Karpas-422 (cell line): ENCODE results near the gene CADPS. TPM values are rescaled to one million over a fixed set of nuclear protein-coding genes. Genes with fewer than 3 reads are reported as not detected.

Experiments
- DNase-seq: peaks from one replicate; pipeline ENCODE4 v3.0.0-alpha.2; 2015
- H2AFZ ChIP-seq: fragments of 200-600 bp; sonication (generic); 2 replicates; pipeline ENCODE4 v1.6.1; 2014; ENCODE audit warnings: antibody characterized with exemption, low read length, mixed read lengths
- H3K27ac ChIP-seq: fragments of 200-600 bp; sonication (generic); 2 replicates; pipeline ENCODE4 v1.5.1; 2014; ENCODE audit warnings: mild to moderate bottlenecking, low read length, moderate library complexity
- H3K27me3 ChIP-seq: fragments of 200-600 bp; sonication (generic); 2 replicates; pipeline ENCODE4 v1.6.1; 2014; ENCODE audit warnings: low read length, mixed read lengths
- H3K36me3 ChIP-seq: fragments of 200-600 bp; sonication (generic); 2 replicates; pipeline ENCODE4 v1.6.1; 2014; ENCODE audit warnings: low read length, mixed read lengths; ENCODE audit not compliant: insufficient read depth
- H3K4me1 ChIP-seq: fragments of 200-600 bp; sonication (generic); 2 replicates; pipeline ENCODE4 v1.6.1; 2014; ENCODE audit warnings: mild to moderate bottlenecking, low read length, mixed read lengths
- H3K4me2 ChIP-seq: fragments of 200-600 bp; sonication (generic); 2 replicates; pipeline ENCODE4 v1.6.1; 2014; ENCODE audit warnings: low read length, low read depth, mild to moderate bottlenecking; ENCODE audit not compliant: poor library complexity, severe bottlenecking
- H3K4me3 ChIP-seq: fragments of 200-600 bp; sonication (generic); 2 replicates; pipeline ENCODE4 v1.5.1; 2014; ENCODE audit warnings: mild to moderate bottlenecking, antibody characterized with exemption, low read length, mixed read lengths
- H3K79me2 ChIP-seq: fragments of 200-600 bp; sonication (generic); 2 replicates; pipeline ENCODE4 v1.6.1; 2014; ENCODE audit warnings: mild to moderate bottlenecking, low read length, mixed read lengths
- H3K9ac ChIP-seq: fragments of 200-600 bp; sonication (generic); 2 replicates; pipeline ENCODE4 v1.6.0; 2014; ENCODE audit warnings: low read length
- H3K9me2 ChIP-seq: fragments of 200-600 bp; sonication (generic), shearing (Covaris generic); replicated peaks from 2 replicates; pipeline ENCODE4 v1.6.0; 2014; ENCODE audit warnings: mild to moderate bottlenecking, low read length, moderate library complexity; ENCODE audit not compliant: insufficient read depth
- H3K9me3 ChIP-seq: fragments of 300-700, 200-600 bp; sonication (generic); 2 replicates; pipeline ENCODE4 v1.6.1; 2014; ENCODE audit warnings: low read length, mixed read lengths
- H4K20me1 ChIP-seq: fragments of 200-600 bp; sonication (generic); 2 replicates; pipeline ENCODE4 v1.6.1; 2014; ENCODE audit warnings: mild to moderate bottlenecking, antibody characterized with exemption, low read length, low read depth; ENCODE audit not compliant: insufficient read depth
- total RNA-seq: library from RNA; depleted of rRNA; stranded (reverse); fragments of >200 nt; shearing (Covaris generic); gene quantifications from 2 replicates; pipeline ENCODE4 v1.2.3, GENCODE V29; 2014; ENCODE audit warnings: low replicate concordance

CADPS gene
- total RNA-seq, 1 experiment from 2014 or later, result 1.9 TPM

DNA sequence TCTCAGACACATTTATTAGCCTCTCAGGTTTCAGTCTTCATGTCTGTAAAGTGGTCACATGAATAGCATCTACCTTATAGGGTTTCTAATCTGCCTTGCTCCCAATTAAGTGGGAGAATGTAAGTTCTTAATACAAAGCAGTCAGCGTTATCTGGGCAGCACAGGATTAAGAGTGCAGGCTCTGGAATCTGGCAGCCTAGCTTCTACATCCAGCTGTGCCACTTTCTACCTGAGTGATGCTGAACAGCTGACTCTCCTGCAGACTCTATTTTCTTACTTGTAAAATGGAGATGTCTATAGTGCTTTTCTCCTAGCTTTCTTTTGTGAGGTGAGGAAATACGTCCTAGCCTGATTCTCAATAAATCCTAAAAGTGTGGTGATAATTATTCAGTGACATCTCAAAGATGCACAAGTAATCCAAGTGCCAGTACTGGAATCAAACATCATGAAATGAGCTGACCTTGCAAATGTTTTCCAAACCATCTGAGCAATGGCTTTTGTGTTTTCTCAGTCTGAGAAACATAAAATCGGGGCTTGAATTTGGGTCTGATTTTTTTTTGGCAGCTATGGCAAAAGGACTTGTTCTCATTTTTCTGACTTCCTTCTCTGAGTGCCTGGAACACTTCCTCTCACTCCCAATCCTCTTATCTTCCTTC lies 269.7 kb downstream of the CADPS start:
- no peak for DNase-seq
- no peaks in the 10 kb centered on the region for H3K79me2 ChIP-seq
- H3K4me1 ChIP-seq, result no peaks in the 10 kb centered on the region
- H3K9ac ChIP-seq, result no peak overlapping the region
- H3K4me3 ChIP-seq, result no peak overlapping the region
- no peaks in the 10 kb centered on the region for H3K27me3 ChIP-seq
- no peaks in the 10 kb centered on the region for H3K36me3 ChIP-seq
- H4K20me1 ChIP-seq, result no peaks in the 10 kb centered on the region
- H3K9me2 ChIP-seq, result no peaks in the 10 kb centered on the region
- H3K27ac ChIP-seq, result no peak overlapping the region
- H2AFZ ChIP-seq, result no peak overlapping the region
- no peak overlapping the region for H3K4me2 ChIP-seq
- H3K9me3 ChIP-seq, result no peaks in the 10 kb centered on the region

GRCh38 chr3:62604751-62605351 lies 270.4 kb downstream of the CADPS start:
- H3K27ac ChIP-seq, result no peak overlapping the region

GRCh38 chr3:62604298-62604697 lies 270.9 kb downstream of the CADPS start:
- Histone ChIP-seq H3K4me3 (no peak overlapping the region), H3K9me2 (no peaks in the 10 kb centered on the region), H3K27me3 (no peaks in the 10 kb centered on the region), H2AFZ (no peak overlapping the region), H3K27ac (no peak overlapping the region), H3K4me2 (no peak overlapping the region), H3K9me3 (no peaks in the 10 kb centered on the region), H3K79me2 (no peaks in the 10 kb centered on the region), H4K20me1 (no peaks in the 10 kb centered on the region), H3K36me3 (no peaks in the 10 kb centered on the region), H3K9ac (no peak overlapping the region), H3K4me1 (no peaks in the 10 kb centered on the region)
- no peak for DNase-seq

More at GRCh38 chr3:62604751-62605351, 270.4 kb downstream of the CADPS start:
- H3K79me2 ChIP-seq, result no peaks in the 10 kb centered on the region
- H2AFZ ChIP-seq, result no peak overlapping the region
- no peaks in the 10 kb centered on the region for H3K27me3 ChIP-seq
- no peaks in the 10 kb centered on the region for H3K36me3 ChIP-seq
- no peaks in the 10 kb centered on the region for H3K4me1 ChIP-seq
- H3K4me2 ChIP-seq, result no peak overlapping the region
- H3K4me3 ChIP-seq, result no peak overlapping the region
- H3K9me2 ChIP-seq, result no peaks in the 10 kb centered on the region
- DNase-seq, result no peak
- no peaks in the 10 kb centered on the region for H4K20me1 ChIP-seq
- H3K9ac ChIP-seq, result no peak overlapping the region
- H3K9me3 ChIP-seq, result no peaks in the 10 kb centered on the region

- Histone ChIP-seq H3K79me2 (no peaks in the 10 kb centered on the region), H2AFZ (no peak overlapping the region), H3K27me3 (no peaks in the 10 kb centered on the region), H3K27ac (no peak overlapping the region), H3K4me3 (no peak overlapping the region), H3K9me3 (no peaks in the 10 kb centered on the region), H3K36me3 (no peaks in the 10 kb centered on the region), H4K20me1 (no peaks in the 10 kb centered on the region), H3K4me2 (no peak overlapping the region), H3K9ac (no peak overlapping the region), H3K9me2 (no peaks in the 10 kb centered on the region), H3K4me1 (no peaks in the 10 kb centered on the region)
- no peak for DNase-seq
These were observed 272.2 kb downstream of the CADPS start for GRCh38 chr3:62602987-62603386.

GRCh38 chr3:62602129-62602770 lies 273.0 kb downstream of the CADPS start:
- Histone ChIP-seq H3K4me2 (no peak overlapping the region), H3K4me1 (no peaks in the 10 kb centered on the region), H3K36me3 (no peaks in the 10 kb centered on the region), H2AFZ (no peak overlapping the region), H3K27me3 (no peaks in the 10 kb centered on the region), H3K4me3 (no peak overlapping the region), H3K27ac (no peak overlapping the region), H4K20me1 (no peaks in the 10 kb centered on the region), H3K79me2 (no peaks in the 10 kb centered on the region), H3K9me2 (no peaks in the 10 kb centered on the region), H3K9ac (no peak overlapping the region), H3K9me3 (no peaks in the 10 kb centered on the region)
- DNase-seq, result no peak

DNA sequence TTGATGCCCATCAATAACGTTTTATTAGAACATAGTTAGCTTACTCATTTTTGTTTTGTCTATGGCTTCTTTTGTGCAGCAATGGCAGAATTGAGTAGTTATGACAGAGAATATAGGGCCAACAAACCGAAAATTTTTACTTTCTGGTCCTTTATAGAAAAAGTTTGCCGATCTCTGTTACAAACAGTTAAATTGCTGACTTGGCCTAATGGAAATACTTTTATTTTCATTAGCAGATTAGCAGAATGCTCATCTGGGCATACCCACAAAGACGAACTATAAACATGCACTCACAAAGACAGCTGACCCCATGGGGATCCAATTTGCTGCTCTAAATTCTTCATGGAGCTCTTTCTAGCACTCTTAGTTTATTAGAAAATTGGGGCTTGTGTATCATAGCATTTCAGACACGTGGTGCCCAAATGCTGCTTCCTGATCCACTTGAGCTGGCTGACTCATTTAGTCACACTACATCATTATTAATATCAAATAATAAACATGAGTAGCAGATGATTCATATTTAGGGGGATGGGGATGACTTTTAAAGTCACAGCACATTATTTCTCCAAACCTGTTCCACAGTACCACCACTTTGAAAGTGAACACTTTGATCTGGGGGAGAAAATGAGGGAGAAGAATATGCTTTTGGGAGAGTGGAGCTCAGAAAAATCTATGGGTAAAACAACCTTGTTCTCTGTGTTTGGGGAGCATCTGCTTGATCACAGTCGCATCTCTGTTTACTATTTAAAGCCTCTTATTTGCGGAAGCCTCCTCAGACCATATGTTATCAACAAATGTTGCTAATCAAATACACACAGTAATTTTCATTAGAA lies 273.8 kb downstream of the CADPS start:
- Histone ChIP-seq H3K4me1 (no peaks in the 10 kb centered on the region), H3K79me2 (no peaks in the 10 kb centered on the region), H3K4me2 (no peak overlapping the region), H3K9ac (no peak overlapping the region), H3K9me3 (no peaks in the 10 kb centered on the region), H3K27ac (no peak overlapping the region), H3K36me3 (no peaks in the 10 kb centered on the region), H3K4me3 (no peak overlapping the region), H3K27me3 (no peaks in the 10 kb centered on the region), H3K9me2 (no peaks in the 10 kb centered on the region), H2AFZ (no peak overlapping the region), H4K20me1 (no peaks in the 10 kb centered on the region)
- DNase-seq, result no peak

DNA sequence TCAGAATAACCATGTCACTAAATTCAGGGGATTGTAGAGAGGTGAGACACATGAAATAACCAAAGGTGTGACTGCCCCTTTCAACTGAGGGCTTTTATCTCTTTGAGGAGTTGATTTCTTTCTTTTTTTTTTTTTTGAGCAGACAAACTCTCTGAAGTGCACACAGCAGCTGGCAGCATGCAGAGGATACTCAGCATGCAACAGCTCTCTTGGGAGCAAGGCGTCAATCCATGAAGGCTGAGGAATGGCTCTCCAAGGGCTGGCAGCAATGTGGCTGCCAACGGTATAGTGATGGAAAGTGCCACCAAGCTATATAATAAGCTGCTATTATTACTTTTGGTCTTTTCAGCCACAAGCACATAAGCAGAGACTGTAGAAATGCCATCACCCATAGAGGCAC lies 275.2 kb downstream of the CADPS start:
- no peaks in the 10 kb centered on the region for H3K27me3 ChIP-seq
- H3K9ac ChIP-seq, result no peak overlapping the region
- no peaks in the 10 kb centered on the region for H3K36me3 ChIP-seq
- H3K79me2 ChIP-seq, result no peaks in the 10 kb centered on the region
- H3K27ac ChIP-seq, result no peak overlapping the region
- H3K4me2 ChIP-seq, result no peak overlapping the region
- no peak overlapping the region for H3K4me3 ChIP-seq
- DNase-seq, result no peak
- no peaks in the 10 kb centered on the region for H4K20me1 ChIP-seq
- H2AFZ ChIP-seq, result no peak overlapping the region
- H3K9me3 ChIP-seq, result no peaks in the 10 kb centered on the region
- no peaks in the 10 kb centered on the region for H3K4me1 ChIP-seq
- H3K9me2 ChIP-seq, result no peaks in the 10 kb centered on the region

DNA sequence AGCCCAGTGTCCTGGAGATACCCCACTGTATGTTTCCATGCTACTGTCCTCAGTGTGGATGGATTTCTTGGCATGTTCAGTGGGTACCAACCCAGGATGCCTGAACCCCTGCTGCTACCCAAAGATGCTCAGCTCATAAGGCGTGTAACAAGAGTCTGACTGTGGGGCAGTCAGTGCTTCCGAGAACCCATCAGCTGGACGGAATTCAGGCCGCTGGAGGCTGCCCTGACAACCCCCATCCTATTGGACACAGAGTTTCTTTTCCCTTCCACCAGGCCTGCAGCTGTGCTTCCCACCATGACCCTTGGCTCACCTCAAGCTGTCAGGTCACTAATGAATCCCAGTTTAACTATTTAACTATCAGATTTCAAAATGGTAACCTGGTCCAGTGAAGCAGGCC lies 277.7 kb downstream of the CADPS start:
- no peaks in the 10 kb centered on the region for H3K4me1 ChIP-seq
- H3K79me2 ChIP-seq, result no peaks in the 10 kb centered on the region
- H3K9me2 ChIP-seq, result no peaks in the 10 kb centered on the region
- no peak overlapping the region for H3K4me3 ChIP-seq
- no peak overlapping the region for H2AFZ ChIP-seq
- H3K4me2 ChIP-seq, result no peak overlapping the region
- no peaks in the 10 kb centered on the region for H3K27me3 ChIP-seq
- no peaks in the 10 kb centered on the region for H3K9me3 ChIP-seq
- H4K20me1 ChIP-seq, result no peaks in the 10 kb centered on the region
- H3K36me3 ChIP-seq, result no peaks in the 10 kb centered on the region
- DNase-seq, result no peak
- H3K27ac ChIP-seq, result no peak overlapping the region
- H3K9ac ChIP-seq, result no peak overlapping the region
